DLD1 (cell line): ENCODE data around the gene ZBED2.

Experiments used
- in situ Hi-C: cut with HindIII; loops from 2 replicates; pipeline ENCODE4 v1.10.0; 2017; ENCODE audit warnings: low sequenced_read_pairs

Gene ZBED2

DNA sequence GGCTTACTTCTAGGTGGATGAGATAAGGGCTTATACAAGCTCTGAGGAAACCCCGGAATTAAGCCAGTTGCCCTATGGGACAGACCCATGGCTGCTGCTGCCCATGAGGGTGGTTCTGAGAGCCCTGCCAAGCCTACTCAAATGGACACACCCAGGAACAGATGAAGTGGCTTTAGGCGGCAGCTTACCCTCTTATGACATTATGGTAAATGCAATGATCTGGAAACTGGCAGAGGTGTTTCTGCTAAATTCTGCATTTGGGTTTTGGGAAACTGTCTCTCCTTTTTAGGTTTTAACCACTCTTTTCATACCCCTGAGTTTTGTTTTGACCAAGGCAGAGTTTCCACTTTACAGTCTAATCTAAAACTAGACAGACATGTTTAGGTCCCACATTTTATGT lies 9.0 kb upstream of the ZBED2 start:
- in situ Hi-C loops = no loop called here

DNA sequence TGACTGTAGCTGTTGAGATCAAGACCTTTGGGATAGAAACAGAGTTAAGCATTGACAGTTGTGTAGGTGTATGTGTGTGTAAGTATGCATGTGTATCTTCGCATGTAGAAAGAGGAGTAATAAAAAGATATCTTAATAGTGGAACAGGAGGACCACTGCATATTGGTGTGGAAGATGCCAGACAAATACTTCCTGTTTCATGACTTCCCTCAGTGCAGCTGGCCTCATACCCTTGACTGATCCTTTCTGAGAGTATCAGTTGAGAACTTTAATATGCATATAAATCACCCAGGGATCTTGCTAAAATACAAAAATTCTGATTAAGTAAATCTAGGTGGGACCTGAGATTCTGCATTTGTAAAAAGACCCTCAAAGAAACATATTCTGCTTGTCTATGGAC lies 8.5 kb upstream of the ZBED2 start:
- in situ Hi-C loops = no loop called here

DNA sequence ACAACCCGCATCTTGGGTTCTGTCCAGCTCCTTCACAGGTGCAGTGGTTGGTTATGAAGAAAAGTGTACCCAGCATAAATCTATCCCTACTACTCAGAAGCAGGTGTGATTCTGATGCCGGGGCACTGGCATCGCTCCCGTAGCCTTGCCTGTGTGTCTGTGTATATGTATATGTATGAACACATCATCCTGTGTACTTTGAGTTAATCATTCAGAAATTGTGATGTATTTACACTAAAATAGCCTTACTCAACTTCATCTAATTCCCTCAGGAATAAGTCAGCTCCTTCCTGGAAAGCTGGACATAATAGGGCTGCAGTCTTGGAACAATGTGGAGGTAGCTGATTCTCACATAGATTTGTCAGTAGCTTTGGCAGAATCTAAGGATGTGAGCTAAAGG lies 6.7 kb upstream of the ZBED2 start:
- in situ Hi-C loops = no loop called here

DNA sequence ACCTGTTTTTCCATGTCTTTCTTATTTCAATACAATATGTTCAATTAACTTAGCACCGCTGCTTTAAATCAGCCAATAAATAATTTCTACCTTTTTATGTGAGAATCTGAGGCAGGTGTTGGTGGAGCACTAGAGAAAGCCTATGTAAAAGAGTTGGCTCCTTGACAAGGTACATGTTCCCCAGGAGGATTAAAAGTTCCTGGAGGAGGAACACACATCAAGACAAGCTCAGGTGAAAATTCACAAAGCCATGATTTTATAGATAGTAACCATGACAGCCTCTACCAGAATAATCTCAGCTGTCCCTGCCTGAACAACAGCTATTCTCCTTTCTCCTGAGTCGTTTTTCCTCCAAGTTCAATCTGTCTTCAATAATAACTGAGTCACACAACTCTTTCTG lies 3.4 kb upstream of the ZBED2 start:
- in situ Hi-C loops = no loop called here

DNA sequence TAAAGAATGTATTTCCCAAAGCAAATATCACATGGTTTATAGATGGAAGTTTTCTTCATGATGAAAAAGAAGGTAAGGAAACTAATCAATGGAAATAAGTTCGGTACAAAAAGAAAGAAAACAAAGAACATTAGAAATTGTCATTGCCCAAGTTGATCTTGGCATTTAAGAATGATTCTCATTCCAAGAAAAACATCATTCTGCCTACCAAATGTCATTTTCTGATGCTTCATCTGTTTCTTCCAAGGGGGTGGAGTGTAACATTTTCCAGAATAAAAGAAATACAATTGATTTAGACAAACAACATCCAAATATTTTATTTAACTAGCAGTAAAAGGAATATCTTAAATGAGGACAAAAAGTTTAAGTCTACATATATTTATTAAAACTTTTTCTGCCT lies 3.0 kb upstream of the ZBED2 start:
- in situ Hi-C loops = no loop called here

DNA sequence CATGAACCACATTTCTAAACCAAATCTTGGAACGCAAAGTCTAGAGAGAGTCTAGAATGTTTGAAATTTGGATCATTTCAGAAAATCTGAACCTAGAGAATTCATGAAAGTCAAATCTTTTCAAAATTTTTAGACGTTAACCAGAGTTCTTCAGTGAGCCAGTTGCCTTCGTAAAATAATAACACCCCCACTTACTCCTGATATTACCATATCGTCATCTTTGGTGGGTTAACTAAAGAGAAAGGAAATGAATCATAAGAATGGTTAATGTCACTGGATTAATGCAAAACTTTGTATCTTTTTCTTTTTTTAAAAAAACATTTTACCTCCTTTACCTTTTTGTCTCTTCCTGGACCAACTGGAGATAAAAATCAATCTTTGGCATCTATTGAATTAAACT lies 1.2 kb upstream of the ZBED2 start:
- in situ Hi-C loops = no loop called here

DNA sequence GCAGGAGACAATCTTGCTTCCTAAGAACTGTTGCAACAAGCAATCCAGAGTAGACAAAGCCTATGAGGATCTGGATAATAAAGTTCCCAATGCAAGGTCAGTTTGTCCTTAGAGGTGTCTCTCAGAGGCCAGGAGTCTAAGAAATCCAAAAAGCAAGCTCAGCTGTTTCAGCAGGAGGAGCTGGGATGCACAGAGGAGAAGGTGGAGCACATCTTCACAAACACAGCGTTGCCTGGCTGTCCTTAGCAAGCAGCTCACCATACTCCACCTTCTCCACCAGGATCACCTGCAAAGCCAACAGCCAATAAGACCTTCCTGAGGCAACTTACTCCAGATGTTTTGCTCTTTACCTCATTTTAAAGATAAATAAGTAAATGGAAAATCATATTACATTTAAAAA lies 365 bp downstream of the ZBED2 start:
- in situ Hi-C loops = no loop called here

DNA sequence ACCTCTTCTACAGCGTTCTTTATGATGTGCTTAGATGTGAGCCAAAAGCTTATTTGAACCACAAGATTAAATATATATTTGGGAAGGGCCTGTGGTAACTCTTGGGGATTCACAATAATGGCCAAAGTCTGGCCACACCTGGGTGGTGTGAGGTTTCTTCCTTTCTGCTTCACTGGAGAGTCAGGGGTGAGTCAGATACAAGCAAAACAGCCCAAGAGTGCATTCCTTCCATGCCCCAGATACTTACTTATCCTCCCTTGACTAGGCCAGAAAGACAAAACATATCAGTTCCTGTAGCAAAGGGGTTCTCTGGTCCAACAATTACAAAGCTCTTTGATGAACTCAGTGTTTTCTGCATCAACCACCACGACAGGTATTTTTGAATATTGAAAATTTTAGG lies 941 bp downstream of the ZBED2 start:
- in situ Hi-C loops = no loop called here

DNA sequence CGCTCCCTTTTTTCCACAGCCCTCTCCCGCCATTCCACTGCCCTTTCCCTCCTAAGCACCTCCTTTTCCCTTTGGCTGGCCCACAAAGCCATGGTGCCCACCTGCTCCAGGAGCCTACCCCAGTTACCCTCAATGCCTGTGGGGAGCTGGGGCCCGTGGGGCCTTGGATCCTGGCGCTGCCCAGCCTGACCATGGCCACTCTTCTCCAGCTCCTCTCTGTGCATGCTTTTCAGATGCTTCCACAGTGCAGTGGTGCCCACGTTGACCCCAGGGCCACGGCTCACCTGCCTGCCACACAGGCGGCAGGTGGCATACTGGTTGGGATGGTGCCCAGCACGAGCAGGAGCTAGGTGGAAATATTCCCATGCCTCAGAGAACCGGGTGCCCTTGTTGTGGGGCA lies 1.5 kb downstream of the ZBED2 start:
- in situ Hi-C loops = no loop called here

DNA sequence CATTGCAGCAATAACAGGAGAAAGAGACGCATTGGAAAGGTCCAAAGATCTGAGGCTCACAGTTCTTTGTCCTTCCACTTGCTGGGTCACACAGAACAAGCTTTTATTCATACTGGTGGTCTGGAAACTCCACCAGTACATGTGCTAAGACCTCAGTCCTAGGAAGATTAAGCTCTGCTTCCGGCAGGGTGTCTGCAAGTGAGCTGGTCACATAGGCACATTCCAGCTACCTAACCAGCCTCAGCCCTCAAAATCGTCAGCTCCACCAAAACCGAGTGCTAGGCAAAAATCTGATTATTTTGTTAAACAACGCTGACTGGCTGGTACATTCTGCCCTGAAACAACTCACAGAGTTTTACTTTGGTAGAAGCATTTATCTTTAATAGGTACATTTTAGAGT lies 2.2 kb downstream of the ZBED2 start:
- in situ Hi-C loops = no loop called here

DNA sequence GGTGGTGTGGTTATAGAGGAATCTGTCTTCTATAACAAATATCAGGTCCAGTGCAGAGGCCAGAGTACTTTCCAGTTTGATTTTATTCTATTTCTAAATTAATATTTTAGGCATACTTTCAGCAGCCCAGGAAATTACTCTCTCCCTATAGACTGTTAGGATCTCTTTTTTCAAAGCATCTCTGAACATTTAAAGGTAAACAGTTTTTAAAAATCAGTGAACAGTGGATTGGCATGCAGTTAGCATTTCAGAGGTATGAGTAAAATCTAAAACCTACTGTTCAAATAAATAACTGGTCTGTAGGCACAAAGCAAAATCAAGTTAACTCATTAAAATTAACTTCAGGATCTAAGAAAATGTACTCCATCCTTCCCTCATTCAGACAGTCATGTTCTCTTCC lies 3.0 kb downstream of the ZBED2 start:
- in situ Hi-C loops = no loop called here

DNA sequence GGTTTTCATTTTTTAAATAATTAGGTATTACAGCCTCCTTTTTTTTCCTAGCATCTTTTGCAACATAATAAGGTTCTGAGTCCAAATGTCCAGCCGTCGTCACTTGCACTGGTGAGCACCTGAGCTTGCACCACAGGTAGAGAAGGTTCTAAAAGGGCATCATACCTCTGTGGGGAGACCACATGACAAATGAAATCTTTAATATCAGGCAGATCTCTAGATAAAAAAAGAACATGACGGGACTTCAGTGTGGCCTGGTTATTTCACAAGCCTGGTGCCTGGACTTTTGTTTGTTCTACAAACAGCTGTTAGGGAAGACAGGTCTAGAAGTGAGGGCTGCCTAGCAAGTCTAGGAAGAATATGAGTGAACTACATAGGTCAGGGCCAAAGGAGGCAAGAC lies 3.6 kb downstream of the ZBED2 start:
- in situ Hi-C loops = no loop called here

DNA sequence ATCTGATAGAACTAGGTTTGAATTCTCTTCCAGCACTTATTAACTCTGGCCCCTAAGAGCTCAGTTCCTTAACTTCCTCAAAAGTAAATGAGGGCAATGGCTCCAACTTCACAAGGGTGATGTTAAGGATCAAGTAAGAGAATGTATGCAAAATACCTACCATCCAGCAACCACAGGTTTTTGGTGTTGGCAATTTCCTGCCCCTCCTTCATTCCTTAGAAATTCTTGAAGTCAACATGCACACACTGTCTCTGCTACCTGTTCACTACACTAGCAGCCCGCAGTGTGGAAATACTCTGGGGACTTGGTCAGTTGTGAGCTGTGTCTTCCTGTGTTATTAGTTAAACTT lies 5.0 kb downstream of the ZBED2 start:
- in situ Hi-C loops = no loop called here

DNA sequence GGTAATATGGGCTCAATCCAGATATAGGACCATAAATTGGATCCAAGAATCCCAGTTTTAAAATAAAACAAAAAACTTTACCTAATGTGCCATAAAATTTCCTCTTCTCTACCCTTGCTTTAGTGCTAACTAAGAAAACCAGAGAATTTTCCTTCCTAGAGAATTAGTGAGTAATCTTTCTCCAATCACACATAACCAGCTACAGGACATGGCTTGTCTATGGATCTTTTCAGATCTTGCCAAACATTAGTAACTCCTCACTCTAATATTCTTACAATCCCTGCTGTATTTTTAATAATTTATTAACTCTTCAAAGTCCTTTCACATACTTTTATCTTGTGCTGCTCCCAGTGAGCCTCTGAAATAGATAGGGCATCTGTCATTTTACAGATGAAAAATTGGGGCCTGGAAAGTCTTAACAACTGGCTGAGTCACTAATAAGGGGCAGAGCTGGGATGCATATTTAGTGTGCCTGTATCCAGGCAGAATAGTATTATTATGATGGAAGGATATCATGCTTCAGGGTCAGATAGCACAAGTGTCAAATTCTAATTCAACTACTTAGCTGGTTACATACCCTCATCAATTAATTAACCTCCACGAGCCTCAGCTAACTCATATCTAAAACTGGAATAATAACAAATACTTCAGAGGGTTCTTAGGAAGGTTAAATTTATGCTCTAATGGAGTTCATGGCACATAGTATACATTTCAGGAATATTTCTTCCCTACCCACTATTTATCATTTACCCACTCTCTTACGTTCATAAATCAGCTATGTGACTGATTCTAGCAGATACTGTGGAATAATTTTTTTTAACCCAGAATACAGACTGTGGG lies 5.6 kb downstream of the ZBED2 start:
- in situ Hi-C loops = no loop called here

DNA sequence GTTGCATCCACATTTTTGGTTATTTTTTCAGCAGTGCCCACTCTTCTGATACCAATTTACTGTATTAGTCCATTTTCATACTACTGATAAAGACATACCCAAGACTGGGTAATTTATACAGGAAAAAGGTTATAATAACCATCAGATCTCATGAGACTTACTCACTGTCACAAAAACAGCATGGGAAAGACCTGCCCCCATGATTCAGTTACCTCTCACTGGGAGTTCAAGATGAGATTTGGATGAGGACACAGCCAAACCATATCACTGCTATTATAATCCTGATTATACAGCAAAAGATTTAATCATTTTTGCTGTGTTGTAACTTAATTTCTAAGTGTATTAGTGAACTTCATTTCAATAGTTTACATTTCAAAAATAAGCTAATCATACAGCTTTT lies 6.6 kb downstream of the ZBED2 start:
- in situ Hi-C loops = no loop called here

DNA sequence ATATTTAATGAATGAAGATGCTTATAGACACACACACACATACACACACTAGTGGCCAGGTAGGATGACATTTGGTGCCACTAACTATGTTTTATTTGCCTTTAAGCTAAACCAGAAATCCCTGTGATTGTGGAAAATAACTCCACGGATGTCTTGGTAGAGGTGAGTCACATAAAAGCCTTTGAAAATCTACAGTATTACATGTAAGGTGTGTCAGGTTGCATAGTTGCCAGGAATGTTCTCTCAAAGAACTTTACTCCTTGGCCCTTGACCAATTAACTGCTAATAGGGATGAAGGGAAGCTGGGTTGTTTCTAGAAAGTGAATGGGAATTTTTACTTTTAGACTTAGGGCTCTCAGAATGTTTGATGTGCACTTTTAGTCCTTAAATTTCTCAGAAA lies 9.9 kb downstream of the ZBED2 start:
- in situ Hi-C loops = no loop called here

DNA sequence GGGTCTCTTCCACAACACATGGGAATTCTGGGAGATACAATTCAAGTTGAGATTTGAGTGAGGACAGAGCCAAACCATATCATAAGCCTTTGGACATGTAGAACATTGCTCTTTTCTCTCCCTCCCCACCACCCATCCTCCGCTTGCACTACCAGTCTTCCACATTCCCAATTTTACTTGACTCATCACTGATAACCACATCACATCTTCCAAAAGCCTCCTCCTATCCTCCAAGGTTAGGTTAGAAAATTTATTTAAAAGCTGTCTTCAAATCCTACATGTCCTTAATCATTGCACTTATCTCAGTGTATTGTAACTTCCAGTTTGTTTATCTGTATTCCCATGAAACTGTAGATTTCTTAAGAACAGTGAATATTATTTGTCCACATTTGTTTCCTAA lies 10.4 kb downstream of the ZBED2 start:
- in situ Hi-C loops = no loop called here

DNA sequence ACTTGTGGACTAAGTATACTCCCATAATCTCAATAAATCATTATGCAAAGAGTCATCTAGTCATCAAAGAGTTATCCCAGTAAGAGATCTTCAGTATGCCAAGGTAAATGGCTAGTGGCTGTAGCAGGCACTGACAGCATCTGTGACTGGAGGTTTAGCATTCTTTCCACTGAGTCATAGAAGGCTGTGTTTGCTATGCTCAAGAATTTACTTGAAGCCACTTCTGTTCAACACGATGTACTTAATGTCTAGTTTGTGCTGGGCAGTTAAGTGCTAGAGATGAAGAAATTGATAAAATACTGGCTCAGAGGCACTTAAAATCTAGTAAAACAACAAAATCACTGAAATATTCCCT lies 13.0 kb downstream of the ZBED2 start:
- in situ Hi-C loops = no loop called here

DNA sequence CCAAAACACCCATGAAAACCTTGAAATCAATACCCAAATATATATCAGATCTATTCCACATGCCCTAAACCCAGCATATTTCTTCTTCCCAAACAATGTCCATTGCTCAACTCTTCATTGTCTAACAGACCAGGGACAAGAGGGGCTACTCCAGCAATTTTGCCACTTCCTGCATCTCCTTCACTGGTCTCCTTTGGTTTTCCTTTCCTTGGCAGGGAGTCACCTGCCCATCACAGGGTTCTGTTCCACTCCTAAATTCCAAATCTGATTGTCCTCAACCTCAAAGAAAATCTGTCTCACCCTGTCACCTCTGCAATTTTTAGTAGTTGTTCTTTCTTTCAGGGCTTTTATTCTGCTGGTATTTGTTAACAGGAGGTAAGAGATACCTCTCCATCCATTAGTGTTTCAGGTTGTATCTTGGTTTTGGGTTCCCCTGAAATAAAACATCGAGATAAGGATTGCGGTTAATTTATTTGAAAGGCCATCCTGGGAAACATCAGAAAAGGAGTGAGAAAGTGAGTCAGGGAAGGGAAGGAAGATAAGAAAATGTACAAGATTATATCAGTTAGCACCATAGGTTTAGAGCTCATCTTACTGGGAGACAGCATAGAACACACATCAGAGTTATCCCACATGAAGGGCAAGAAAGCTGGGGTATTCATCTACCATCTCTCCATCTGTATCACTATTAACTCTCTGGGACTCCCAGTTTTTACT lies 13.6 kb downstream of the ZBED2 start:
- in situ Hi-C loops = no loop called here

DNA sequence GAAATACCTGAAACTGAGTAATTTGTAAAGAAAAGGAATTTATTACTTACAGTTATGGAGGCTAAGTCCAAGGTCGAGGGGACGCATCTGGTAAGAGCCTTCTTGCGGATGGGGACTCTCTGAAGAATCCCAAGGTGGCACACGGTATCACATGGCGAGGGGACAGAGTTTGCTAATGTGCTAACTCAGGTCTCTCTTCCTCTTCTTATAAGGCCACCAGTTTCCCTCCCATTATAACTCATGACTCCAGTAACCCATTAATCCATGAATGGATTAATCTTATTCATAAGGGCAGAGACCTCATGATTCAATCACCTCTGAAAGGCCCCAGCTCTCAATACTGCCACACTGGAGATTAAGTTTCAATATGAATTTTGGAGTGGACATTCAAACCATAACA lies 15.7 kb downstream of the ZBED2 start:
- in situ Hi-C loops = loop anchor here (10.0 kb wide), 1 partner anchor 115 kb away; no protein-coding TSS in a partner anchor

DNA sequence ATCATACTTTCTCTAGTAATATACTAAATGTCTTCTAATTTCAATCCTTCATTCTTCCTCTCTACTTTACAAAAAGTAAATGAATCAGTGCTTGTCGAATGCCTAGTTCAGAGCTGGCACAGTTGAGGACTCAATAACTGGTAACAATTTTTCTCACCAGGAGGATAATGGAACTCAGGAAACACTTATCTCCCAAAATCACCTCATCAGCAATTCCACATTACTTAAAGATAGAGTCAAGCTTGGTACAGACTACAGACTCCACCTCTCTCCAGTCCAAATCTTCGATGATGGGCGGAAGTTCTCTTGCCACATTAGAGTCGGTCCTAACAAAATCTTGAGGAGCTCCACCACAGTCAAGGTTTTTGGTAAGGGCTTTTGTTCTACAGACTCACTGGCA lies 16.3 kb downstream of the ZBED2 start:
- in situ Hi-C loops = loop anchor here (10.0 kb wide), 1 partner anchor 116 kb away; no protein-coding TSS in a partner anchor
